Caco-2 (cell line): ENCODE data around the gene UBE2I. TPM values are rescaled to one million over a fixed set of nuclear protein-coding genes. Genes with fewer than 3 reads are reported as not detected.
A peak's percentile ranks its signal among the peaks of the same experiment; 100 is the strongest.
"Not testable (repeated sequence)": the region's sequence is repeated elsewhere in the genome, so short reads cannot be mapped to it uniquely, and the experiment has no call there.

Experiments used
- BruUV-seq: library from RNA; stranded (reverse); fragments of 400-500 nt; replicated peaks from 2 replicates; lab custom pipeline; 2021; lab: Mats Ljungman, UMichigan
- CTCF ChIA-PET: fragments of 300-600 bp; sonication (Branson Sonifier 250); formaldehyde crosslinking; loops from one replicate; lab custom pipeline; 2022; ENCODE audit warnings: antibody characterized with exemption; lab: Charles Lee
- POLR2A ChIA-PET: fragments of 300-600 bp; sonication (Branson Sonifier 250); formaldehyde crosslinking; loops from one replicate; lab custom pipeline; 2022; ENCODE audit warnings: antibody characterized with exemption; lab: Charles Lee
- DNase-seq, 2 experiments: peaks; one replicate each; pipeline versions ENCODE4 v3.0.0 to v3.0.0-alpha.2; 2020 to 2022
- H3K27me3 ChIP-seq: replicated peaks from 2 replicates; pipeline ENCODE4 v1.6.0; 2011; ENCODE audit warnings: low read length; ENCODE audit not compliant: control insufficient read depth, insufficient read depth
- H3K36me3 ChIP-seq: 2 replicates; pipeline ENCODE4 v1.5.1; 2011; ENCODE audit warnings: low read length; ENCODE audit not compliant: control insufficient read depth, insufficient read depth
- H3K4me1 ChIP-seq: fragments of 250-450 bp; sonication (Bioruptor Pico); 2 replicates; pipeline ENCODE4 v1.5.1; 2020; ENCODE audit warnings: mild to moderate bottlenecking
- H3K4me3 ChIP-seq: 2 replicates; pipeline ENCODE4 v1.5.1; 2011; ENCODE audit warnings: low read depth, mild to moderate bottlenecking, control low read depth, low read length
- H3K9me3 ChIP-seq: fragments of 250-450 bp; sonication (Bioruptor Pico); 2 replicates; pipeline ENCODE4 v1.5.1; 2020; ENCODE audit warnings: mild to moderate bottlenecking, moderate library complexity
- H3K27ac Mint-ChIP-seq: one replicate; pipeline ENCODE4 v1.8.0; 2022; ENCODE audit warnings: mixed read lengths; ENCODE audit not compliant: unreplicated experiment
- H3K27me3 Mint-ChIP-seq: one replicate; pipeline ENCODE4 v1.8.0; 2022; ENCODE audit warnings: mixed read lengths; ENCODE audit not compliant: insufficient read depth, unreplicated experiment
- H3K36me3 Mint-ChIP-seq: one replicate; pipeline ENCODE4 v1.8.0; 2022; ENCODE audit warnings: mild to moderate bottlenecking, mixed read lengths; ENCODE audit not compliant: insufficient read depth, unreplicated experiment
- H3K4me1 Mint-ChIP-seq: one replicate; pipeline ENCODE4 v1.8.0; 2022; ENCODE audit warnings: low read depth, mixed read lengths; ENCODE audit not compliant: unreplicated experiment
- H3K4me3 Mint-ChIP-seq: one replicate; pipeline ENCODE4 v1.8.0; 2022; ENCODE audit warnings: mild to moderate bottlenecking, moderate library complexity, mixed read lengths; ENCODE audit not compliant: unreplicated experiment
- H3K9me3 Mint-ChIP-seq: one replicate; pipeline ENCODE4 v1.8.0; 2022; ENCODE audit warnings: mixed read lengths; ENCODE audit not compliant: unreplicated experiment
- CTCF ChIP-seq, 2 experiments: fragments of 200-600 bp in 1 of 2; IDR thresholded peaks; 1 replicate in 1 of 2; 2 replicates in 1 of 2; pipeline versions ENCODE4 v1.5.1 to v1.8.0; 2011 to 2022; ENCODE audit warnings: antibody characterized with exemption in 1 of 2, control low read depth in 1 of 2, inconsistent platforms in 1 of 2, low read depth in 1 of 2, low read length in 1 of 2, mild to moderate bottlenecking in 1 of 2, moderate library complexity in 1 of 2; ENCODE audit not compliant: insufficient read depth in 1 of 2, severe bottlenecking in 1 of 2, unreplicated experiment in 1 of 2
- intact Hi-C: fragments of 100-400 bp; cut with micrococcal nuclease; formaldehyde crosslinking; loops from one replicate; pipeline ENCODE4 v1.10.0; 2022; ENCODE audit not compliant: unreplicated experiment
- total RNA-seq: library from RNA; stranded (reverse); gene quantifications from 2 replicates; pipeline ENCODE4 v1.2.3, GENCODE V29; 2022

UBE2I gene
- total RNA-seq, 1 experiment from 2014 or later = 178 TPM

- Histone ChIP-seq H3K27me3 (no peaks in the 10 kb centered on the region), H3K4me3 (no peak overlapping the region), H3K36me3 (no peaks in the 10 kb centered on the region), H3K4me1 (peaks cover 36% of the 10 kb centered on the region), H3K9me3 (no peaks in the 10 kb centered on the region)
- Mint-ChIP-seq H3K36me3 (peaks cover 11% of the 10 kb centered on the region), H3K4me3 (no peak overlapping the region), H3K9me3 (no peaks in the 10 kb centered on the region), H3K27ac (peak overlapping the region; percentile 39), H3K27me3 (no peaks in the 10 kb centered on the region), H3K4me1 (peaks cover 18% of the 10 kb centered on the region)
- POLR2A ChIA-PET = interaction anchor here (0.6 kb wide), 1 partner anchor 320 kb away, joined by 7 read pairs; no protein-coding TSS in a partner anchor
- intact Hi-C loops = no loop called here
- CTCF ChIA-PET = no interaction called here
- no TSS peak for BruUV-seq
- DNase-seq = peak; percentile 44 to 60
- TF ChIP-seq CTCF (IDR thresholded peaks at IDR 0.05; ENCODE audit: insufficient read depth in 1 of 2, low read depth in 1 of 2, low read length in 1 of 2, severe bottlenecking in 1 of 2, unreplicated experiment in 1 of 2) = no peak
Observed at GRCh38 chr16:1290860-1291575, 18.4 kb upstream of the UBE2I start.

- Histone ChIP-seq H3K4me3 (no peak overlapping the region), H3K9me3 (no peaks in the 10 kb centered on the region), H3K4me1 (peaks cover 37% of the 10 kb centered on the region), H3K27me3 (no peaks in the 10 kb centered on the region), H3K36me3 (no peaks in the 10 kb centered on the region)
- no peak for TF ChIP-seq CTCF (IDR thresholded peaks at IDR 0.05; ENCODE audit: insufficient read depth in 1 of 2, low read depth in 1 of 2, low read length in 1 of 2, severe bottlenecking in 1 of 2, unreplicated experiment in 1 of 2)
- no peak for DNase-seq
- peak overlapping the region; percentile 39 for H3K27ac Mint-ChIP-seq
- peaks cover 11% of the 10 kb centered on the region for H3K36me3 Mint-ChIP-seq
- no TSS peak for BruUV-seq
- intact Hi-C loops = no loop called here
- no peak overlapping the region for H3K4me3 Mint-ChIP-seq
- POLR2A ChIA-PET = interaction anchor here (0.6 kb wide), 1 partner anchor 320 kb away, joined by 7 read pairs; no protein-coding TSS in a partner anchor
- H3K27me3 Mint-ChIP-seq = no peaks in the 10 kb centered on the region
- peaks cover 19% of the 10 kb centered on the region for H3K4me1 Mint-ChIP-seq
- H3K9me3 Mint-ChIP-seq = no peaks in the 10 kb centered on the region
- CTCF ChIA-PET = no interaction called here
Observed at GRCh38 chr16:1291576-1291974, 17.9 kb upstream of the UBE2I start.

- BruUV-seq, H3K36me3 ChIP-seq, H3K4me3 Mint-ChIP-seq, H3K4me3 ChIP-seq, H3K27me3 ChIP-seq, POLR2A ChIA-PET, H3K9me3 ChIP-seq, intact Hi-C loops, H3K27me3 Mint-ChIP-seq, DNase-seq, H3K9me3 Mint-ChIP-seq: not testable (repeated sequence)
- Mint-ChIP-seq H3K4me1 (peaks cover 25% of the 10 kb centered on the region), H3K36me3 (peaks cover 11% of the 10 kb centered on the region), H3K27ac (peak overlapping the region; percentile 39)
- H3K4me1 ChIP-seq = peaks cover 43% of the 10 kb centered on the region
- CTCF ChIA-PET = interaction anchor here (0.6 kb wide), 1 partner anchor 39 kb away, joined by 3 read pairs; no protein-coding TSS in a partner anchor
Observed at GRCh38 chr16:1292208-1292607, 17.2 kb upstream of the UBE2I start.

- H3K4me3 Mint-ChIP-seq, H3K36me3 ChIP-seq, H3K9me3 Mint-ChIP-seq, DNase-seq, POLR2A ChIA-PET, H3K9me3 ChIP-seq, intact Hi-C loops, BruUV-seq, H3K27me3 ChIP-seq, H3K27me3 Mint-ChIP-seq, H3K4me3 ChIP-seq: not testable (repeated sequence)
- H3K4me1 ChIP-seq = peaks cover 45% of the 10 kb centered on the region
- CTCF ChIA-PET = interaction anchor here (0.6 kb wide), 1 partner anchor 40 kb away, joined by 3 read pairs; no protein-coding TSS in a partner anchor
- peaks cover 24% of the 10 kb centered on the region for H3K4me1 Mint-ChIP-seq
- H3K27ac Mint-ChIP-seq = peak overlapping the region; percentile 85
- H3K36me3 Mint-ChIP-seq = peaks cover 11% of the 10 kb centered on the region
Observed at GRCh38 chr16:1292808-1293207, 16.6 kb upstream of the UBE2I start.
